GM12891 (cell line): Measurements from ENCODE around the gene NAA10.

Source experiments
- POLR2A ChIP-seq: IDR thresholded peaks from 2 replicates; pipeline ENCODE4 v1.6.1; 2011; ENCODE audit warnings: low read depth, low read length, control low read depth
- POLR2AphosphoS5 ChIP-seq: IDR thresholded peaks from 2 replicates; pipeline ENCODE4 v1.6.1; 2011; ENCODE audit warnings: low read depth, low read length, control low read depth
- TAF1 ChIP-seq: IDR thresholded peaks from 2 replicates; pipeline ENCODE4 v1.6.1; 2011; ENCODE audit warnings: low read depth, low read length, control low read depth

DNA sequence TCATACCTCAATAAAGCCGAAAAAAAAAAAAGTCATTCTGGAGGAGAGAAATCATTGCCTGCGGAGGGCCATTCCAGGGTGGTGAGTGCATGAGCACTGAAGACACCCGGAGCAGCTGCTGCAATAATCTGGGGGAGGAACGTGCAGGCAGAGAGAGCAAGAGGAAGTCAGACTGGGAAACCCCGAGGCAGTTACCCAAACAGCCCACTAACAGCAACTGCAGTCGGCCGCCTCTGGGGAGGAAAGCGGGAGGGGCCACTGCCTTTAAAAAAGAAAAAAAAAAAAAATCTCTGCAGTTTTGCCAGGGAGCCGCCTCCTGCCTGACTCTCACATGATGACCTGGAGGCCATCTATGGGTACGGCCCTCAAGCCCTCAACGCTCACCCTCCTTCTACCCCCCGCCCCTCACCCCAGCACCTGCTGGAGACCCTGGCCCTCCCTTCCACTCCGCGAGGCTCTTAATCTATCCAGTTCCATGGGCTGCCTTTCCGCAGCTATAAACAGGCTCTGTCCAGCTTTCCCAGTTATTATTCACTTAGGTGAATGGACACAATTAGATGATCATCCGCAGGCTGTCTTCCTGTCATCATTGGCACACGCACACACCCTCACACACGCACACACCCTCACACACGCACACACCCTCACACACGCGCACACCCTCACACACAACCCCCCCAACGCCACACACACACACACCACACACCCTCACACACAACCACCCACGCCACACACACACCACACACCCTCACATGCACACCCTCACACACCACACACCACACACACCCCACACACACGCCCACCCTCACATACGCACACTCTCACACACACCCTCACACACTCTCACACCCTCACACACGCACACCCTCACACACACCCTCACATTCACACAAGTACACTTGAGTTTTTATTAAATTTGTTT is 33.7 kb downstream of the NAA10 start:
- TF ChIP-seq POLR2AphosphoS5: no peak
- TF ChIP-seq POLR2A: no peak
- no peak for TF ChIP-seq TAF1
